ENCODE results near the gene LILRB1. TPM values are rescaled to one million over a fixed set of nuclear protein-coding genes. Genes with fewer than 3 reads are reported as not detected.

LILRB1 gene
- total and polyA plus RNA-seq, 2 donors from 2014 or later, result 0.41 to 10.9 TPM

GRCh38 chr19:54606891-54607784 is 23.1 kb upstream of the LILRB1 start:
- H3K36me3 ChIP-seq (ENCODE audit: control insufficient read depth in 2 of 3, insufficient read depth in 3 of 3, low read length in 3 of 3), result no peaks in the 10 kb centered on the region
- H3K4me1 ChIP-seq (ENCODE audit: control insufficient read depth in 2 of 3, insufficient read depth in 2 of 3, low read depth in 1 of 3, low read length in 3 of 3), result no peaks in the 10 kb centered on the region
- H3K9me3 ChIP-seq (ENCODE audit: control insufficient read depth in 2 of 3, insufficient read depth in 1 of 3, low read length in 3 of 3), result peaks cover 0 to 16% (median 3%) of the 10 kb centered on the region in 3 donors
- no peak overlapping the region for H3K4me3 ChIP-seq (ENCODE audit: low read length in 3 of 3)
- H3K27me3 ChIP-seq (ENCODE audit: control insufficient read depth, insufficient read depth, low read length), result no peaks in the 10 kb centered on the region
- FAIRE-seq (no peak), DNase-seq (peak in 1 of 5 donors; percentile 33)
- H3K9ac ChIP-seq (ENCODE audit: low read length in 3 of 3), result no peak overlapping the region
- no peak overlapping the region for H3K27ac ChIP-seq (ENCODE audit: low read depth in 2 of 2, low read length in 2 of 2)
- intact Hi-C loops (cut with DNase I), result no loop called here
- no peak for TF ChIP-seq CTCF (IDR thresholded peaks at IDR 0.05; ENCODE audit: borderline replicate concordance, extremely low read depth, insufficient read depth)

- Histone ChIP-seq H3K27ac (ENCODE audit: low read depth in 2 of 2, low read length in 2 of 2) (no peak overlapping the region), H3K9me3 (ENCODE audit: control insufficient read depth in 2 of 3, insufficient read depth in 1 of 3, low read length in 3 of 3) (peaks cover 0 to 16% (median 3%) of the 10 kb centered on the region in 3 donors), H3K36me3 (ENCODE audit: control insufficient read depth in 2 of 3, insufficient read depth in 3 of 3, low read length in 3 of 3) (no peaks in the 10 kb centered on the region), H3K4me3 (ENCODE audit: low read length in 3 of 3) (no peak overlapping the region), H3K4me1 (ENCODE audit: control insufficient read depth in 2 of 3, insufficient read depth in 2 of 3, low read depth in 1 of 3, low read length in 3 of 3) (no peaks in the 10 kb centered on the region), H3K27me3 (ENCODE audit: control insufficient read depth, insufficient read depth, low read length) (no peaks in the 10 kb centered on the region), H3K9ac (ENCODE audit: low read length in 3 of 3) (no peak overlapping the region)
- intact Hi-C loops (cut with DNase I), result no loop called here
- FAIRE-seq, result no peak
- no peak for TF ChIP-seq CTCF (IDR thresholded peaks at IDR 0.05; ENCODE audit: borderline replicate concordance, extremely low read depth, insufficient read depth)
- peak in 1 of 5 donors; percentile 27 for DNase-seq
Observed at GRCh38 chr19:54607785-54608150, 22.5 kb upstream of the LILRB1 start.

- TF ChIP-seq CTCF (IDR thresholded peaks at IDR 0.05; ENCODE audit: borderline replicate concordance, extremely low read depth, insufficient read depth), result no peak
- intact Hi-C loops (cut with DNase I), result no loop called here
- no peaks in the 10 kb centered on the region for H3K27me3 ChIP-seq (ENCODE audit: control insufficient read depth, insufficient read depth, low read length)
- no peak for FAIRE-seq
- peaks cover 0 to 16% (median 3%) of the 10 kb centered on the region in 3 donors for H3K9me3 ChIP-seq (ENCODE audit: control insufficient read depth in 2 of 3, insufficient read depth in 1 of 3, low read length in 3 of 3)
- no peak overlapping the region for H3K9ac ChIP-seq (ENCODE audit: low read length in 3 of 3)
- no peak overlapping the region for H3K4me3 ChIP-seq (ENCODE audit: low read length in 3 of 3)
- no peak overlapping the region for H3K27ac ChIP-seq (ENCODE audit: low read depth in 2 of 2, low read length in 2 of 2)
- H3K36me3 ChIP-seq (ENCODE audit: control insufficient read depth in 2 of 3, insufficient read depth in 3 of 3, low read length in 3 of 3), result no peaks in the 10 kb centered on the region
- H3K4me1 ChIP-seq (ENCODE audit: control insufficient read depth in 2 of 3, insufficient read depth in 2 of 3, low read depth in 1 of 3, low read length in 3 of 3), result no peaks in the 10 kb centered on the region
- peak in 1 of 5 donors; percentile 32 for DNase-seq
Observed at GRCh38 chr19:54608205-54608604, 22.1 kb upstream of the LILRB1 start.
